Heart right ventricle (tissue), 16 donors: Measurements from ENCODE around the gene CLMN. TPM values are rescaled to one million over a fixed set of nuclear protein-coding genes. Genes with fewer than 3 reads are reported as not detected.

Experiments used
- ATAC-seq, 8 donors: fragments of 200-7000 bp; cut with Tn5 transposase; one replicate each; pipeline ENCODE4 v1.9.1; 2020; ENCODE audit warnings: mild to moderate bottlenecking in 8 of 8, moderate library complexity in 8 of 8, moderate number of reproducible peaks in 1 of 8
- DNase-seq, 2 donors: peaks; one replicate each; pipeline ENCODE4 v3.0.0-alpha.2; 2020
- H3K27ac ChIP-seq, 10 donors: fragments of 200-600 bp; sonication (generic) in 2 of 10; one replicate each; pipeline versions ENCODE4 v1.5.0 to v1.8.0; 2020 to 2022; ENCODE audit warnings: mild to moderate bottlenecking in 3 of 10
- H3K27me3 ChIP-seq, 7 donors: fragments of 200-600 bp; one replicate each; pipeline ENCODE4 v1.8.0; 2021 to 2022; ENCODE audit warnings: mild to moderate bottlenecking in 2 of 7
- H3K36me3 ChIP-seq, 9 donors: fragments of 200-600 bp; sonication (generic) in 1 of 9; one replicate each; pipeline versions ENCODE4 v1.5.0 to v1.8.0; 2020 to 2022; ENCODE audit warnings: mild to moderate bottlenecking in 2 of 9
- H3K4me1 ChIP-seq, 9 donors: fragments of 200-600 bp; sonication (generic) in 1 of 9; one replicate each; pipeline versions ENCODE4 v1.5.0 to v1.8.0; 2020 to 2022; ENCODE audit warnings: mild to moderate bottlenecking in 4 of 9
- H3K4me3 ChIP-seq, 10 donors: fragments of 200-600 bp; sonication (generic) in 2 of 10; one replicate each; pipeline versions ENCODE4 v1.5.0 to v1.8.0; 2020 to 2022; ENCODE audit warnings: mild to moderate bottlenecking in 7 of 10, moderate library complexity in 2 of 10
- H3K9me3 ChIP-seq, 11 donors: fragments of 200-600 bp in 10 of 11; sonication (generic) in 2 of 11; one replicate each; pipeline versions ENCODE4 v1.5.0 to v1.8.0; 2013 to 2022; ENCODE audit warnings: mild to moderate bottlenecking in 2 of 11, control low read depth in 1 of 11, moderate library complexity in 1 of 11
- CTCF ChIP-seq, 9 donors: fragments of 200-600 bp; sonication (generic) in 2 of 9; IDR thresholded peaks; one replicate each; pipeline versions ENCODE4 v1.5.0 to v1.8.0; 2021 to 2022; ENCODE audit warnings: antibody characterized with exemption in 9 of 9, mild to moderate bottlenecking in 5 of 9, moderate library complexity in 1 of 9
- WGBS, 2 donors: extraction: QIAGEN DNeasy Blood & Tissue Kit; methylation state at CpG; one replicate each; pipeline ENCODE4 v1.1.7; 2013; ENCODE audit warnings: inconsistent platforms in 1 of 2; 5-methylcytosine and 5-hydroxymethylcytosine counted together
- intact Hi-C, 10 donors: fragments of 100-400 bp; cut with DNase I; formaldehyde crosslinking; loops; one replicate each; pipeline versions ENCODE4 v1.11.1 to v1.14.2; 2022
- polyA plus RNA-seq, 2 donors: library from polyadenylated mRNA; stranded (reverse); fragments of 200-250 nt; gene quantifications; one replicate each; pipeline ENCODE4 v1.2.3, GENCODE V29; 2013
- total RNA-seq, 10 donors: library from RNA; stranded (reverse); fragmentation: NEBNext Ultra II Directional in 3 of 10; extraction: Animal tissue kit (Norgen Biotek cat#: 25700) in 3 of 10; gene quantifications; one replicate each; pipeline versions ENCODE4 v1.2.1 to v1.2.4, GENCODE V29; 2021 to 2023
- donor health status: Arrhythmogenic right ventricular cardiomyopathy.
- donor health status: ischemic (EF 13 %, LVEDD 7.1; RV severe dilation, severe dysfunction).
- donor health status: healthy with polysubstance abuse.
- donor health status: DM: no; HTN: yes; CAD: no.
- donor health status: DM: no; HTN: no; CAD: no.
- donor health status: ischemic (EF 25% LVEDD 6.9; RV normal size, moderate dysfunction).
- donor health status: ischemic (EF 25% LVEDD 5.7; RV mildly dilated, moderate dysfunction).
- donor health status: healthy.
- donor health status: DM: yes; HTN: yes; CAD: no.
- donor health status: Ischemic cardiomyopathy.
- donor health status: ischemic (EF 35%, LVEDD 5.7; RV mildly dilated, moderate dysfunction).
- donor health status: nonischemic (EF 11% LVEDD 7.7; RV severe dilation, severe dysfunction).
- donor health status: DM: yes; HTN: yes; CAD: no.
- donor health status: PGD.
- donor health status: ischemic (EF 29% LVEDD 5.4; RV normal size, mild dysfunction).
- donor health status: nonischemic (EF 23%, LVEDD 6.1; RV moderate dilation, normal function).

CLMN gene
- total and polyA plus RNA-seq, 12 donors, result 2.6 to 14.5 (median 5.9) TPM

- intact Hi-C loops, result no loop called here
- Histone ChIP-seq H3K27ac (no peak overlapping the region), H3K9me3 (no peaks in the 10 kb centered on the region), H3K4me3 (no peak overlapping the region), H3K27me3 (peaks cover 0 to 25% (median 11%) of the 10 kb centered on the region in 7 donors), H3K4me1 (no peaks in the 10 kb centered on the region), H3K36me3 (peaks cover 0 to 25% (median 0%) of the 10 kb centered on the region in 9 donors)
- WGBS, 2 donors, result 92 to 93% methylated on average over 8 of the region's 8 CpGs
- no peak for ATAC-seq
- TF ChIP-seq CTCF (IDR thresholded peaks at IDR 0.05), result no peak
- DNase-seq, result no peak
Observed at GRCh38 chr14:95211721-95212504, 107.8 kb downstream of the CLMN start.

- Histone ChIP-seq H3K27ac (no peak overlapping the region), H3K4me1 (no peaks in the 10 kb centered on the region), H3K9me3 (peaks cover 0 to 6% (median 0%) of the 10 kb centered on the region in 11 donors), H3K4me3 (no peak overlapping the region), H3K27me3 (peaks cover 0 to 16% (median 8%) of the 10 kb centered on the region in 7 donors), H3K36me3 (peaks cover 0 to 25% (median 0%) of the 10 kb centered on the region in 9 donors)
- TF ChIP-seq CTCF (IDR thresholded peaks at IDR 0.05), result no peak
- DNase-seq, result no peak
- 90 to 93% methylated on average over 13 of the region's 13 CpGs for WGBS, 2 donors
- intact Hi-C loops, result no loop called here
- ATAC-seq, result no peak
Observed at GRCh38 chr14:95210699-95211098, 109.0 kb downstream of the CLMN start.

GRCh38 chr14:95208598-95208997 lies 111.1 kb downstream of the CLMN start:
- Histone ChIP-seq H3K27me3 (peaks cover 0 to 22% (median 4%) of the 10 kb centered on the region in 7 donors), H3K4me1 (no peaks in the 10 kb centered on the region), H3K36me3 (peaks cover 0 to 38% (median 0%) of the 10 kb centered on the region in 9 donors), H3K4me3 (no peak overlapping the region), H3K9me3 (peaks cover 0 to 27% (median 4%) of the 10 kb centered on the region in 11 donors), H3K27ac (no peak overlapping the region)
- DNase-seq, result no peak
- intact Hi-C loops, result no loop called here
- WGBS, 2 donors, result 77 to 93% methylated on average over 6 of the region's 6 CpGs
- no peak for ATAC-seq
- no peak for TF ChIP-seq CTCF (IDR thresholded peaks at IDR 0.05)

- Histone ChIP-seq H3K36me3 (peaks cover 0 to 47% (median 7%) of the 10 kb centered on the region in 9 donors), H3K9me3 (peaks cover 0 to 34% (median 4%) of the 10 kb centered on the region in 11 donors), H3K27me3 (peaks cover 0 to 25% (median 6%) of the 10 kb centered on the region in 7 donors), H3K27ac (no peak overlapping the region), H3K4me1 (no peaks in the 10 kb centered on the region), H3K4me3 (no peak overlapping the region)
- no peak for TF ChIP-seq CTCF (IDR thresholded peaks at IDR 0.05)
- 71 to 73% methylated on average over 7 of the region's 7 CpGs for WGBS, 2 donors
- ATAC-seq (no peak), DNase-seq (no peak)
- intact Hi-C loops, result no loop called here
Observed at GRCh38 chr14:95207475-95208233, 112.1 kb downstream of the CLMN start.
